Measurements from ENCODE around the gene KRTAP10-8. TPM values are rescaled to one million over a fixed set of nuclear protein-coding genes. Genes with fewer than 3 reads are reported as not detected.

The KRTAP10-8 gene
- total RNA-seq, 1 experiment from 2014 or later = not detected

DNA sequence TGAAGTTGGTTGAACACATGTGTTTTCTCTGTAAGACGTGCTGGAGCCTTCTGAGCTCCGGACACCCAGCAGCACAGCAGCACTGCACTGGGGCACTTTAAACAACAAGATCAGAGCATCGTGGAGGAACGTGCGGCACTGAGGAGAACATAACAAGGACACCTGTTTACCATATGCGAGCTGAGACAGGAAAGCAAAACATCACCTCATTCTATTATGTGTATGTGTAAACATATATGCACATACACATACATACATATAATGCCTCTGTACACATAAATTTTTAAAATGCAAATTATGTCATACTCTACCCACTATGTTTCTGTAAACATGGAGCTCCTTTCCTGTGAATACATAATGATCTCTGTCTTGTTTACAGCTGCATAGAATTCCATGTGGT, 16.4 kb upstream of the KRTAP10-8 start:
- Histone ChIP-seq H3K27me3 (ENCODE audit: insufficient read depth, low read depth) (peaks cover 67% of the 10 kb centered on the region), H3K9me3 (ENCODE audit: insufficient read depth, low read depth) (no peaks in the 10 kb centered on the region), H3F3A (ENCODE audit: insufficient read depth, low read depth) (no peaks in the 10 kb centered on the region), H2AFZ (no peak overlapping the region), H4K20me1 (ENCODE audit: insufficient read depth) (no peaks in the 10 kb centered on the region), H3K4me2 (no peak overlapping the region), H3K79me2 (ENCODE audit: low read depth) (no peaks in the 10 kb centered on the region), H3K27ac (no peak overlapping the region), H3K4me3 (no peak overlapping the region), H3K36me3 (ENCODE audit: low read depth) (no peaks in the 10 kb centered on the region), H3K4me1 (replicated peaks; ENCODE audit: insufficient read depth) (no peaks in the 10 kb centered on the region), H3K9me2 (ENCODE audit: insufficient read depth) (no peaks in the 10 kb centered on the region)
- BruUV-seq (replicated peaks) = no TSS peak
- ChIA-PET POLR2A (ENCODE audit: unreplicated experiment) (no interaction called here), CTCF (no interaction called here)
- TF ChIP-seq EZH2 (IDR thresholded peaks at IDR 0.05; ENCODE audit: low read depth) = no peak
- TF ChIP-seq, protein P1, sequence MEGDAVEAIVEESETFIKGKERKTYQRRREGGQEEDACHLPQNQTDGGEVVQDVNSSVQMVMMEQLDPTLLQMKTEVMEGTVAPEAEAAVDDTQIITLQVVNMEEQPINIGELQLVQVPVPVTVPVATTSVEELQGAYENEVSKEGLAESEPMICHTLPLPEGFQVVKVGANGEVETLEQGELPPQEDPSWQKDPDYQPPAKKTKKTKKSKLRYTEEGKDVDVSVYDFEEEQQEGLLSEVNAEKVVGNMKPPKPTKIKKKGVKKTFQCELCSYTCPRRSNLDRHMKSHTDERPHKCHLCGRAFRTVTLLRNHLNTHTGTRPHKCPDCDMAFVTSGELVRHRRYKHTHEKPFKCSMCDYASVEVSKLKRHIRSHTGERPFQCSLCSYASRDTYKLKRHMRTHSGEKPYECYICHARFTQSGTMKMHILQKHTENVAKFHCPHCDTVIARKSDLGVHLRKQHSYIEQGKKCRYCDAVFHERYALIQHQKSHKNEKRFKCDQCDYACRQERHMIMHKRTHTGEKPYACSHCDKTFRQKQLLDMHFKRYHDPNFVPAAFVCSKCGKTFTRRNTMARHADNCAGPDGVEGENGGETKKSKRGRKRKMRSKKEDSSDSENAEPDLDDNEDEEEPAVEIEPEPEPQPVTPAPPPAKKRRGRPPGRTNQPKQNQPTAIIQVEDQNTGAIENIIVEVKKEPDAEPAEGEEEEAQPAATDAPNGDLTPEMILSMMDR (conservative IDR thresholded peaks at IDR 0.05) = no peak
- no peak for DNase-seq
- intact Hi-C loops (cut with micrococcal nuclease; ENCODE audit: unreplicated experiment) = no loop called here

DNA sequence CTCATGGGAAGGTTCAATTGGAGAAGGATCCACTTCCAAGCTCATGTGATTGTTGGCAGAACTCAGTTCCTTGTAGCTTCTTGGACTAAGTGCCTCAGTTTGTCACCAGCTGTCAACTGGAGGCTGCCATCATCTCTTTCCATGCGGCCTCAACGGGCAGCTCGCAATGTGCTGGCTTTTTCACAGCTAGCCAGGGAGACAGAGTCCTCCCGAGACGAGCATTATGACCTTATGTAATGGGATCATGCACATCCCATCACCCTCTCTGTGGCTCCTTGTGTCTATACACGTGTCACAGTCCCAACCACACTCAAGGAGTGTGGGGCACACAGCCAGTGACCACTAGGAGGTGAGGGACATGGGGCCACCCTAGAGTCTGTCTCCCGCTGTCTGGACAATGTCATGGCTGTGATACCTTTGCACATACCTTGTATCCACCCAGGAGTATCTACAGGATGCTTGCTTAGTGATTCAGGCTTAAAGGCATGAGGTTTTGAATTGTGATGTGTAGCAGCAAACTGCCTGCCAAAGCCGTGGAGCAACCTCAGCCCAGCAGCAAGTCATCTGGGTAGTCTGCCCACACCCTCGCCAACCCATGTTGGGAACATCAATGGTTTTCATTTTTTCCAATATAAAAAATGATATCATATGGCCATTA, 15.7 kb upstream of the KRTAP10-8 start:
- no peaks in the 10 kb centered on the region for H3K79me2 ChIP-seq (ENCODE audit: low read depth)
- H2AFZ ChIP-seq = no peak overlapping the region
- no peak overlapping the region for H3K4me3 ChIP-seq
- peak in 1 of 2 experiments; percentile 47 for DNase-seq
- no peaks in the 10 kb centered on the region for H4K20me1 ChIP-seq (ENCODE audit: insufficient read depth)
- intact Hi-C loops (cut with micrococcal nuclease; ENCODE audit: unreplicated experiment) = no loop called here
- no peaks in the 10 kb centered on the region for H3K9me3 ChIP-seq (ENCODE audit: insufficient read depth, low read depth)
- H3K36me3 ChIP-seq (ENCODE audit: low read depth) = no peaks in the 10 kb centered on the region
- no peaks in the 10 kb centered on the region for H3K4me1 ChIP-seq (replicated peaks; ENCODE audit: insufficient read depth)
- no peaks in the 10 kb centered on the region for H3F3A ChIP-seq (ENCODE audit: insufficient read depth, low read depth)
- no peaks in the 10 kb centered on the region for H3K9me2 ChIP-seq (ENCODE audit: insufficient read depth)
- ChIA-PET POLR2A (ENCODE audit: unreplicated experiment) (no interaction called here), CTCF (no interaction called here)
- no peak overlapping the region for H3K4me2 ChIP-seq
- H3K27me3 ChIP-seq (ENCODE audit: insufficient read depth, low read depth) = peaks cover 70% of the 10 kb centered on the region
- BruUV-seq (replicated peaks) = no TSS peak
- TF ChIP-seq, protein P1 (conservative IDR thresholded peaks at IDR 0.05) = no peak
- no peak overlapping the region for H3K27ac ChIP-seq

DNA sequence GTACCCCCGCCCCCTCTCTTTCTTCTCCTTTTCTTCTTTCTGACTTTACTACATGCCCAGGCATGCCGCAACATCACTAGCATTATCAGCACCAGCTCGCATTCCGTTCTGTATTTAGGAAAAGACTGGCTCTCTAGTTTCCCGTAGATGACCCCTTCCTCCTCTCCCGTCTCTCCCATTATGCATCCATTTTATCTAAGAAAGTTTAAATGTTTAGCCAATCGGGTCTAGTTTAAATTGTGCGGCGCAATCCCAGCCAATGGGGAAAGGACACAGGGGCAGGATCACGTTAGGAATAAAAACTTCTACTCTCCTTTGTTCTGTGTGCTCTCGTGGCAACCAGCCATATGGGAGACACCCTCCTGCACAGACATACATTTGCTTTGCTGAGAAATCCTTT, 13.8 kb upstream of the KRTAP10-8 start:
- intact Hi-C loops (cut with micrococcal nuclease; ENCODE audit: unreplicated experiment) = no loop called here
- Histone ChIP-seq H3K27ac (no peak overlapping the region), H3K4me1 (replicated peaks; ENCODE audit: insufficient read depth) (no peaks in the 10 kb centered on the region), H3K9me3 (ENCODE audit: insufficient read depth, low read depth) (no peaks in the 10 kb centered on the region), H3K27me3 (ENCODE audit: insufficient read depth, low read depth) (peaks cover 69% of the 10 kb centered on the region), H3K9me2 (ENCODE audit: insufficient read depth) (no peaks in the 10 kb centered on the region), H3K4me3 (no peak overlapping the region), H3K79me2 (ENCODE audit: low read depth) (no peaks in the 10 kb centered on the region), H3F3A (ENCODE audit: insufficient read depth, low read depth) (no peaks in the 10 kb centered on the region), H2AFZ (no peak overlapping the region), H3K36me3 (ENCODE audit: low read depth) (no peaks in the 10 kb centered on the region), H3K4me2 (no peak overlapping the region), H4K20me1 (ENCODE audit: insufficient read depth) (no peaks in the 10 kb centered on the region)
- TF ChIP-seq EZH2 (IDR thresholded peaks at IDR 0.05; ENCODE audit: low read depth) = no peak
- TF ChIP-seq, protein P1 (conservative IDR thresholded peaks at IDR 0.05) = no peak
- ChIA-PET POLR2A (ENCODE audit: unreplicated experiment) (no interaction called here), CTCF (no interaction called here)
- BruUV-seq (replicated peaks) = no TSS peak
- DNase-seq = no peak

Data from PC-9 (cell line).